ENCODE measurements around the gene SHOC2.

GRCh38 chr10:110967645-110968044, 48.2 kb downstream of the SHOC2 start:
- TF ChIP-seq CTCF (IDR thresholded peaks at IDR 0.05; ENCODE audit: low read depth, low read length) (no peak), EZH2phosphoT487 (IDR thresholded peaks at IDR 0.05; ENCODE audit: low read depth) (no peak)
